Fibroblast of lung (primary cell): ENCODE data around the gene BTK. TPM values are rescaled to one million over a fixed set of nuclear protein-coding genes. Genes with fewer than 3 reads are reported as not detected.

Experiments
- DNase-seq, 2 donors: peaks; one replicate each; pipeline versions ENCODE4 v3.0.0 to v3.0.0-alpha.2; 2010; ENCODE audit warnings: low read depth in 2 of 2
- H2AFZ ChIP-seq: 2 replicates; pipeline ENCODE4 v1.5.1; 2012; ENCODE audit warnings: low read length, control low read depth, inconsistent platforms
- H3K27ac ChIP-seq: 2 replicates; pipeline ENCODE4 v1.5.1; 2011; ENCODE audit warnings: low read length, control low read depth; ENCODE audit not compliant: insufficient read depth
- H3K27me3 ChIP-seq: 2 replicates; pipeline ENCODE4 v1.5.1; 2011; ENCODE audit warnings: mild to moderate bottlenecking, low read length; ENCODE audit not compliant: control insufficient read depth, insufficient read depth
- H3K36me3 ChIP-seq: 2 replicates; pipeline ENCODE4 v1.5.1; 2011; ENCODE audit warnings: low read length; ENCODE audit not compliant: control insufficient read depth, insufficient read depth
- H3K4me1 ChIP-seq: 2 replicates; pipeline ENCODE4 v1.5.1; 2011; ENCODE audit warnings: low read length; ENCODE audit not compliant: control insufficient read depth, insufficient read depth; ENCODE audit errors: extremely low read depth
- H3K4me2 ChIP-seq: 2 replicates; pipeline ENCODE4 v1.5.1; 2011; ENCODE audit warnings: low read length, control low read depth; ENCODE audit not compliant: insufficient read depth; ENCODE audit errors: extremely low read depth
- H3K4me3 ChIP-seq, 4 experiments: fragments of 200-600 bp in 1 of 4; sonication (generic) in 1 of 4; replicated peaks in 1 of 4; 2 replicates each; pipeline ENCODE4 v1.5.1; 2011 to 2016; ENCODE audit warnings: low read length in 4 of 4, low read depth in 3 of 4, mild to moderate bottlenecking in 3 of 4, control low read depth in 2 of 4, inconsistent platforms in 1 of 4, mixed read lengths in 1 of 4; ENCODE audit not compliant: insufficient read depth in 1 of 4; ENCODE audit errors: control extremely low read depth in 1 of 4
- H3K79me2 ChIP-seq: 2 replicates; pipeline ENCODE4 v1.5.1; 2012; ENCODE audit warnings: mild to moderate bottlenecking, low read length, inconsistent platforms; ENCODE audit not compliant: control insufficient read depth, insufficient read depth
- H3K9ac ChIP-seq: 2 replicates; pipeline ENCODE4 v1.5.1; 2011; ENCODE audit warnings: mild to moderate bottlenecking, low read length, control low read depth; ENCODE audit not compliant: insufficient read depth
- H3K9me3 ChIP-seq: 2 replicates; pipeline ENCODE4 v1.5.1; 2012; ENCODE audit warnings: low read depth, low read length; ENCODE audit not compliant: control insufficient read depth, insufficient read depth
- H4K20me1 ChIP-seq: 2 replicates; pipeline ENCODE4 v1.5.1; 2011; ENCODE audit warnings: low read length; ENCODE audit not compliant: control insufficient read depth, insufficient read depth; ENCODE audit errors: extremely low read depth
- EZH2 ChIP-seq: IDR thresholded peaks from 2 replicates; pipeline ENCODE4 v1.5.1; 2012; ENCODE audit warnings: low read length, control low read depth, mild to moderate bottlenecking; ENCODE audit errors: missing control alignments
- polyA plus RNA-seq, 2 donors: library from polyadenylated mRNA; depleted of rRNA in 1 of 2; stranded (reverse) in 1 of 2; unstranded in 1 of 2; fragments of >200 nt; gene quantifications; 2 replicates each; pipeline ENCODE4 v1.2.1, GENCODE V29; 2011 to 2012; ENCODE audit warnings: missing spikeins in 1 of 2
- total RNA-seq: library from RNA; depleted of rRNA; stranded (reverse); fragments of >200 nt; gene quantifications from 2 replicates; pipeline ENCODE4 v1.2.1, GENCODE V29; 2014
- TF ChIP-seq, protein P1 (sequence below), 2 donors: IDR thresholded peaks in 1 of 2; conservative IDR thresholded peaks in 1 of 2; 1 replicate in 1 of 2; 2 replicates in 1 of 2; pipeline ENCODE4 v1.5.1; 2011 to 2012; ENCODE audit warnings: low read length in 2 of 2, control low read depth in 1 of 2, inconsistent platforms in 1 of 2, low read depth in 1 of 2, mild to moderate bottlenecking in 1 of 2

BTK gene
- total and polyA plus RNA-seq, 2 donors (not counting 1 experiment from before 2014, with no cell fraction given): 0.05 TPM; not detected in 1

DNA sequence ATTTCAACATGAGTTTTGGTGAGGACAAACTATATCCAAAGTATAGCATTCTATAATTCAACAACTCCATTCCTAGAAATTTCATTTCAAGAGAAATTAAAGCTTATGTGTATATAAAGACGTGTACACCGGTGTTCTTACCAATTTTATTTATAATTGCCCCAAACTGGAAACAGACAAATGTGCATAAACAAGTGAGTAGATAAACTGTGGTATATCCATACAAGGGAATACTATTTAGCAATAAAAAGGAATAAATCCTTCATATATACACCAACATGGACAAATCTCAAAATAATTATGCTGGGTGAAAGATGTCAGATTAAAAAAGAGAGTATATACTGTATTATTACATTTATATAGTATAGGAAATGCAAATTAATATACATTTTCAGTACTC lies 42.0 kb upstream of the BTK start:
- no peak overlapping the region for H3K4me3 ChIP-seq
- no peaks in the 10 kb centered on the region for H4K20me1 ChIP-seq
- TF ChIP-seq, protein P1, sequence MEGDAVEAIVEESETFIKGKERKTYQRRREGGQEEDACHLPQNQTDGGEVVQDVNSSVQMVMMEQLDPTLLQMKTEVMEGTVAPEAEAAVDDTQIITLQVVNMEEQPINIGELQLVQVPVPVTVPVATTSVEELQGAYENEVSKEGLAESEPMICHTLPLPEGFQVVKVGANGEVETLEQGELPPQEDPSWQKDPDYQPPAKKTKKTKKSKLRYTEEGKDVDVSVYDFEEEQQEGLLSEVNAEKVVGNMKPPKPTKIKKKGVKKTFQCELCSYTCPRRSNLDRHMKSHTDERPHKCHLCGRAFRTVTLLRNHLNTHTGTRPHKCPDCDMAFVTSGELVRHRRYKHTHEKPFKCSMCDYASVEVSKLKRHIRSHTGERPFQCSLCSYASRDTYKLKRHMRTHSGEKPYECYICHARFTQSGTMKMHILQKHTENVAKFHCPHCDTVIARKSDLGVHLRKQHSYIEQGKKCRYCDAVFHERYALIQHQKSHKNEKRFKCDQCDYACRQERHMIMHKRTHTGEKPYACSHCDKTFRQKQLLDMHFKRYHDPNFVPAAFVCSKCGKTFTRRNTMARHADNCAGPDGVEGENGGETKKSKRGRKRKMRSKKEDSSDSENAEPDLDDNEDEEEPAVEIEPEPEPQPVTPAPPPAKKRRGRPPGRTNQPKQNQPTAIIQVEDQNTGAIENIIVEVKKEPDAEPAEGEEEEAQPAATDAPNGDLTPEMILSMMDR (conservative IDR thresholded peaks at IDR 0.05 in 1 of 2, IDR thresholded peaks at IDR 0.05 in 1 of 2; ENCODE audit: low read depth in 1 of 2, low read length in 2 of 2): no peak
- no peak for TF ChIP-seq EZH2
- H3K4me2 ChIP-seq: no peak overlapping the region
- H3K4me1 ChIP-seq: peaks cover 3% of the 10 kb centered on the region
- H3K79me2 ChIP-seq: no peaks in the 10 kb centered on the region
- H2AFZ ChIP-seq: no peak overlapping the region
- no peaks in the 10 kb centered on the region for H3K9me3 ChIP-seq
- no peaks in the 10 kb centered on the region for H3K36me3 ChIP-seq
- no peak for DNase-seq
- H3K27me3 ChIP-seq: no peaks in the 10 kb centered on the region
- no peak overlapping the region for H3K27ac ChIP-seq
- H3K9ac ChIP-seq: no peak overlapping the region

DNA sequence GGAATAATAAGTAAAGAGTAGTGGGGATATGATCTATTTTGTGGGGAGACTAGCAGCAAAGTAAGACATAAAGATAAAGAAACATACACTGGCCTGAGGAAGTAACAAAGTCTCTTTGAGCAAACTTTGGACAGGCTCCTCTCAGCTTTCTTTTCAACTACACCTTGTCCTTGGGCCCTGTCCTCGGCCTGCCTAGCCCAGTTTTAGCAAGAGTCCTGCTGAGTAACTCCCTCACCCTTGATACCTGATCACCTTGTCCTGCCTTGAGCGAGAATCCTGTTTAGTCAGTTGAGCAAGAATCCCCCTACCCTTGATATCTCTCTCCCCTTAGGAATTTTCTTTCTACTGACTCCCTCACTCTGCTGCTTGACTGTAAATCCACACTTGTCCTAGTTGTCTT lies 33.5 kb upstream of the BTK start:
- H3K9ac ChIP-seq: no peak overlapping the region
- no peaks in the 10 kb centered on the region for H3K36me3 ChIP-seq
- H3K9me3 ChIP-seq: no peaks in the 10 kb centered on the region
- no peak for DNase-seq
- H3K27me3 ChIP-seq: no peaks in the 10 kb centered on the region
- no peak overlapping the region for H2AFZ ChIP-seq
- no peaks in the 10 kb centered on the region for H3K4me1 ChIP-seq
- no peak overlapping the region for H3K4me3 ChIP-seq
- no peak overlapping the region for H3K27ac ChIP-seq
- H3K79me2 ChIP-seq: no peaks in the 10 kb centered on the region
- TF ChIP-seq, protein P1 (conservative IDR thresholded peaks at IDR 0.05 in 1 of 2, IDR thresholded peaks at IDR 0.05 in 1 of 2; ENCODE audit: low read depth in 1 of 2, low read length in 2 of 2): no peak
- no peak for TF ChIP-seq EZH2
- no peak overlapping the region for H3K4me2 ChIP-seq
- H4K20me1 ChIP-seq: no peaks in the 10 kb centered on the region

DNA sequence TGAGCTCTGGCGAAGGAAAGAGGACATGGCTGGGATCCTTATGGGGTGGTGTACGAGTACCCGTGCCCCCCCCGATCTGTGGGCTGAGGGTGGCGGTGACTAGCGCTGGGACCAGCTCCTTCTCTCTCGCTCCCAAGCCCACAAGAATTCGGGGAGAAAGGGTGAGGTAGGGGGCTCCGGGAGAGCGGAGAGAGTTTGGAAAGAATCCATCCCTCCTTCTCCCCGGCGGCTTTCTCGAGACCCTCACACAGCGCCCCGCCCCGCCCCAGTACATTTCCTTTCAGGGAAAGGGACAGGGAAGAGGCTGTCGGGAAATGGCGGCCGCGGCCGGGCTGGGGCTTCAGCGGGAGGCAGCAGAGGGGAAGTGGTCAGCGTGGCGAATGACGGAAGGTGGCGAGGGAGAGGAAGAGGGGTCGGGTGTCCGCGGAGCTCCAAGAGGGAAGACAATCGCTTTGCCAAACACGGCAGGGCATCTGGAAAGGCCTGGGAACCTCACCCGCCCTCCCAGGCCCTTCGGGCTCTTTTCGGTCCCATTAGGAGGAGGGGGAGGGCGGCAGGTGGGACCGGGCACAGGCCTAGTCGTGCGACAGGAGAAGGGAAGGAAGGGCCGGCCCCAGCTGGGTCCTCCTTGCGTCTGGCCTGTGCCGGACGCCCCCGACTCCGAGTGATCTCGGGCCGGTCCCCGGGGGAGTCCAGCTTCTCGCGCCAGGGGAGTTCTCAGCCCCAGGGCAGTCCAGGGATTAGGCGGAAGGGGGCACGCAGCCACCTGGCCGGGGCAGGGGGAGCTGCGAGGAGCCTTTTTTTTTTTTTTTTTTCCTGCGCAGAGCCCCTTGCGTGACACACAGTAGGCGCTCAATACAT lies 32.2 kb upstream of the BTK start:
- TF ChIP-seq EZH2: no peak
- TF ChIP-seq, protein P1 (conservative IDR thresholded peaks at IDR 0.05 in 1 of 2, IDR thresholded peaks at IDR 0.05 in 1 of 2; ENCODE audit: low read depth in 1 of 2, low read length in 2 of 2): no peak
- Histone ChIP-seq H3K4me1 (no peaks in the 10 kb centered on the region), H3K4me2 (peak overlapping the region; percentile 11), H3K9ac (peak overlapping the region; percentile 82), H3K27ac (peak overlapping the region; percentile 81), H3K4me3 (peak overlapping the region; percentile 36 to 63 (median 44)), H3K27me3 (no peaks in the 10 kb centered on the region), H3K9me3 (no peaks in the 10 kb centered on the region), H3K79me2 (no peaks in the 10 kb centered on the region), H3K36me3 (no peaks in the 10 kb centered on the region), H2AFZ (peak overlapping the region; percentile 69), H4K20me1 (no peaks in the 10 kb centered on the region)
- peak; percentile 36 to 42 for DNase-seq
